GM08714 (cell line): ENCODE data around the gene CCDC134.

Source experiments
- H3K4me3 ChIP-seq: fragments of 200-500 bp; sonication (Bioruptor generic); 2 replicates; pipeline ENCODE4 v1.5.1; 2014; ENCODE audit warnings: mild to moderate bottlenecking, low read length, inconsistent platforms
- ZNF274 ChIP-seq: IDR thresholded peaks from 2 replicates; pipeline ENCODE4 v1.6.1; 2012; ENCODE audit warnings: mild to moderate bottlenecking, low read depth, low read length

Gene CCDC134

DNA sequence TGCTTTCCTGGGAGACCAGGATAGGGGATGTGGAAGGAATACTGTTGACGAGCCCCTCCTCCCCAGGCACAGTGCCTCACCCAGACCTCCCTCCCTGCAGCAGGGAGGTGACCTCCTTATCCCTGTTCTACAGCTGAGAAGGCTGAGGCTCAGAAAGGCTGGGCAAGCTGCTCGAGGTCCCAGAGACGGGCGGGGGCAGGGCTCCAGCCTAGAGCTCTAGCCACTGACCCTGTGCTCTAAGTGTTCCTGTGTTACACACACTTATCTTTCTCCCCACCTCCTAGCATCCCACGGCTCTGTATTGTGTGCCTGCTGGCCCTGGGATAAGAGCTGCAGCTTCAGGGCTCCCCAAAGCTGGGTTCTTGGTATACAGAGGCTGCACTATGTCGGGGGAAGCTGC, 7.9 kb downstream of the CCDC134 start:
- TF ChIP-seq ZNF274 = no peak
- H3K4me3 ChIP-seq = no peak overlapping the region

GRCh38 chr22:41810022-41810421, 9.5 kb downstream of the CCDC134 start:
- H3K4me3 ChIP-seq = no peak overlapping the region
- no peak for TF ChIP-seq ZNF274

DNA sequence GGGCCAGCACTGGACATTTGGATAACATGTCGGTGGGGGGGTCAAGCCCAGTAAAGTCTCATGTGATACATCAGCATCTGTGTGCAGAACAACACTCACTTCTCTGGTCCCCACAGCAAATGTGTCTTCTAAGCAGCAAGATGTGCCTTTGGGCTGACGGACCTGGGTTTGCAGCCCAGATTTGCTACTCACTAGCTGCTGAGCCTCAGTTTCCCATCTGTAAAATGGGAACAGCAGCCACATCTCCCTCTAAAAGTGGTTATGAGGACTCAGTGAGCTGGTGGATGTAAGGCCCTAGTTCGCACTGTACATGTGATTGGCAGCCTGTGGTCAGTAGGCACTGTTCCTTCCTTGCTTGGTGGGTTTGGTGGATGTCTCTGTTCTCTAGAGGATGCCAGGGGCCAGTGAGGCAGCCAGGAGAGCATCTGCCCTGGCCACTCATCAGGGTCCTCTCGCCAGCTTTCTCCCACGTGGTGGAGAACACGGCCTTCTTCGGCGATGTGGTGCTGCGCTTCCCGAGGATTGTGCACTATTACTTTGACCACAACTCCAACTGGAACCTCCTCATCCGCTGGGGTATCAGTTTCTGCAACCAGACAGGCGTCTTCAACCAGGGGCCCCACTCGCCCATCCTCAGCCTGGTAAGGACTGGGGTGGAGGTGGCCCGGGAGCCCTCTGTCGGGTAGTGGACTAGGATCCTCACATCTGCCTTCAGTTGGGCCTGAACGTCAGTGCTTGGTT, 12.5 kb downstream of the CCDC134 start:
- TF ChIP-seq ZNF274 = no peak
- H3K4me3 ChIP-seq = no peak overlapping the region

DNA sequence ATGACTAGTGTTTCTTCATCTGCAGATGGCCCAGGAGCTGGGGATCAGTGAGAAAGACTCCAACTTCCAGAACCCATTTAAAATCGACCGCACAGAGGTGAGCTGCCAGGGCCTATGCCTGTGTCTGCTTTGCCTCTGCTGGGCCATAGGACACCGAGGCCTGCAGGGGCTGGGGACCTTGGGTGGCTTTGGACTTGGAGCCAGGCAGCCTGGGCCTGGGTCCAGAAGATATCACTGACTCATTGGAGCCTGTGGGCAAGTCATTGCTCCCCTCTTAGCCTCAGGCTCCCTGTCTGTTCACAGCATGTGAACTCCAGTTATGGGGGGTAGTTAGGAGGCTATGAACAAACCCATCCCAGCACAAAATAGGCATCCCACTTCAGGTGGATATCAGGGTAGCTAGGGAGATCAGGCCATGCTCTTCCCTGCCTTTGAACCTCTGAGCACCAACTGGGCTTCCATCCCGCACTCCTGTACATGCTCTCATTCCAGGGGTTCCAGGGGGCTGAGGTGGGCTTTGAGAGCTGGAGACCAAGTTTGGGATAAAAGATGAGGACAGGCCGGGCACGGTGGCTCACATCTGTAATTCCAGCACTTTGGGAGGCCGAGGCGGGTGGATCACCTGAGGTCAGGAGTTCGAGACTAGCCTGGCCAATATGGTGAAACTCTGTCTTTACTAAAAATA, 13.4 kb downstream of the CCDC134 start:
- no peak overlapping the region for H3K4me3 ChIP-seq
- no peak for TF ChIP-seq ZNF274

- TF ChIP-seq ZNF274 = no peak
- H3K4me3 ChIP-seq = no peak overlapping the region
Observed at GRCh38 chr22:41815716-41816115, 15.2 kb downstream of the CCDC134 start.

GRCh38 chr22:41816241-41816640, 15.8 kb downstream of the CCDC134 start:
- no peak for TF ChIP-seq ZNF274
- no peak overlapping the region for H3K4me3 ChIP-seq

DNA sequence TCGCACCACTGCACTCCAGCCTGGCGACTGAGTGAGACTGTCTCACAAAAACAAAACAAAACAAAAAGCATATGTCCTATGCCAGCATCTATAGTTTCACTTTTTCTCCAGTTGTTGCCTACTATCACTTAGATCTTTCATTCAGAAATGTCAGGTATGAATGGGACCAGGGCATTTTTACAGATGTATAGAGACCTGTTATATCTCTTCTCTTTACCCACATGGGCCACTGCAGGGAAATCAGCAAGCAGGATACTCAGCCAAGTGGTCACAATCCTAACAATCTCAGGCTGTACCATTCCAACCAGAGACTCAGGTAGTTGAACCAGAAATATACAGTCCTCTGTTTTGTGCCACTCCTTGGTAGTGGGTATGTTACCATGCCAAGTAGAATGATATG, 16.4 kb downstream of the CCDC134 start:
- no peak for TF ChIP-seq ZNF274
- H3K4me3 ChIP-seq = no peak overlapping the region

- TF ChIP-seq ZNF274 = no peak
- no peak overlapping the region for H3K4me3 ChIP-seq
Observed at GRCh38 chr22:41818011-41818410, 17.5 kb downstream of the CCDC134 start.

- no peak for TF ChIP-seq ZNF274
- H3K4me3 ChIP-seq = no peak overlapping the region
Observed at GRCh38 chr22:41818596-41818995, 18.1 kb downstream of the CCDC134 start.

DNA sequence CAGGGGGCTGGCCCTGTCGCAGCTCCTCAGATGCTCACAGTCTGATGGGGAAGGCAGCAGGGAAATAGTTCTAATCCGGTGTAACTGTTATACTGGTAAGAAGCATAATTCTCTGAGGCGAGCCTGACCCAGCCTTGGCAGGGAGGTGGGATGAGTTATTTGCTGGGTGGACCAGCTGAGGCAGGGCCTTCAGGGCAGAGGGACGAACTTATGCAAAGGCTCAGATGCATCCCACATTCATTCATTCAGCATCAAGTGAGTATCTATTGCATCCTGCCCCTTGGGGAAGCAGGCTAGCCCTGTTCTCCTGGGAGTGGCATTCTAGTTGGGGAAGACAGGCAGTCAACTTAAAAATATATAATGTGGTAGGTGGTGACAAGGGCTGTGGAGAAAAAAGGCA, 18.8 kb downstream of the CCDC134 start:
- TF ChIP-seq ZNF274 = no peak
- no peak overlapping the region for H3K4me3 ChIP-seq

DNA sequence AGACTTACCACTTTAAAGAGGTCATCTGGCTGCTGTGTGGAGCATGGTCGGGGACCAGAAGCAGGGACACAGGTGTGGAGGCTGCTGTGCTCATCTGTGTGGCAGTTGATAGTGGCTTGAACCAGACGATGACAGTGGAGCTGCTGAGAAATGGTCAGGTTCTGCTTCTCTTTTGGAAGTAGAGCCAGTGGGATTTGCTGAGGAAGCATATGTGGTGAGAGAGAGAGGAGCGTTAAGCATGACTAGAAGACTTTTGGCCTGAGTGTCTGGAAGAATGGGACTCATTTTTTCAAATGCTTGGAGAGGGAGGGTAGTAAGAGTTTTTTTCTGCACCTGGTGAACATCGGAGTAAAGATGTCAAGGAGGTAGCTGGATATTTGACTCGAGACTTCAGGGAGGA, 20.0 kb downstream of the CCDC134 start:
- TF ChIP-seq ZNF274 = no peak
- H3K4me3 ChIP-seq = no peak overlapping the region

DNA sequence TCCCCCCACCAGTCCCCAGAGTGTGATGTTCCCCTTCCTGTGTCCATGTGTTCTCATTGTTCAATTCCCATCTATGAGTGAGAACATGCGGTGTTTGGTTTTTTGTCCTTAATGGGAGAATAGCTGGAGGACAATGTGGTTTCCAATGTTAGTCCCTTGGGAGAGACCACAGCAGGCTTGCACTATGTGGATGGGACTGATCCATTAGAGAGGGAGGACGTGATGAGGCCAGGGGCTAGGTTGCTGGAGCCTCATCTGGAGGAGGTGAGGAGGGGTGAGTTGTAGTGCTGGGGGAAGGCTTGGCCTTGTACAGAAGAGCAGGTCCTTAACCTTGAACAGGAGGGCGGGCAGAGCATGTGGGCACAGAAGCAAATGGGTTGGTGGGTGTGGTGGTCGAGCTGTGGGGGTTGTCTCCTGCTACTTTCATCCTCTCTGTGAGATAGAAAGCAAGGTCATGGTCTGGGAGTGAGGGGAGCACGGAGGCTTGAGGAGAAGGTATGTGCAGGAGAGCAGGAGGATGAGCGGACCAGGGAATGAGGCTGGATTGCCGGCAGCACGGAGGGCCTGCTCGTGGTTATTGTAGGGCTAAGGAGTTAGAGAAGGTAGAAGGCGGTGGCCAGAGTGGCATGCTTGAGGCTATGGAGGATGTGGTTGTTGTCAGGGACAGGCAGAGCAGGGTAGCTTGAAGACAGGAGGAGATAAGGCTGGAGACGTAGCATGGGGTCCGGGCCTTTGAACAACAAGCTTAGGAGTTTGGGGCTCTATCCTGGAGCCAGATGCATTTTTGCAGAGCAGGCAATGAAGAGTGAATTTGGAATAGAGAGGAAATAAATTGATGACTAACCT, 21.2 kb downstream of the CCDC134 start:
- TF ChIP-seq ZNF274 = no peak
- no peak overlapping the region for H3K4me3 ChIP-seq

GRCh38 chr22:41822317-41823057, 22.0 kb downstream of the CCDC134 start:
- no peak for TF ChIP-seq ZNF274
- no peak overlapping the region for H3K4me3 ChIP-seq

- no peak for TF ChIP-seq ZNF274
- H3K4me3 ChIP-seq = no peak overlapping the region
Observed at GRCh38 chr22:41823797-41824196, 23.3 kb downstream of the CCDC134 start.

GRCh38 chr22:41825376-41825775, 24.9 kb downstream of the CCDC134 start:
- TF ChIP-seq ZNF274 = no peak
- H3K4me3 ChIP-seq = no peak overlapping the region
